Esophagus muscularis mucosa (tissue), 4 donors: ENCODE results near the gene MAP3K14. TPM values are rescaled to one million over a fixed set of nuclear protein-coding genes. Genes with fewer than 3 reads are reported as not detected.

Experiments used
- DNase-seq: peaks from one replicate; pipeline ENCODE4 v3.0.0-alpha.2; 2017; ENCODE audit errors: extremely low spot score
- H3K27ac ChIP-seq, 4 donors: fragments of 200-600 bp; sonication (generic); replicated peaks in 1 of 4; 1 replicate in 3 of 4; 2 replicates in 1 of 4; pipeline ENCODE4 v1.5.1; 2016 to 2019; ENCODE audit warnings: mild to moderate bottlenecking in 1 of 4
- H3K27me3 ChIP-seq, 4 donors: fragments of 200-600 bp; sonication (generic); one replicate each; pipeline versions ENCODE4 v1.5.1 to v1.6.0; 2016 to 2019
- H3K36me3 ChIP-seq, 4 donors: fragments of 200-600 bp; sonication (generic); one replicate each; pipeline ENCODE4 v1.5.1; 2016 to 2019
- H3K4me1 ChIP-seq, 4 donors: fragments of 200-600 bp; sonication (generic); one replicate each; pipeline ENCODE4 v1.5.1; 2016 to 2019
- H3K4me3 ChIP-seq, 4 donors: fragments of 200-600 bp; sonication (generic); 1 replicate in 2 of 4; 2 replicates in 2 of 4; pipeline ENCODE4 v1.5.1; 2016 to 2019; ENCODE audit warnings: mild to moderate bottlenecking in 4 of 4, moderate library complexity in 1 of 4
- H3K9me3 ChIP-seq, 4 donors: fragments of 200-600 bp; sonication (generic); 1 replicate in 3 of 4; 2 replicates in 1 of 4; pipeline ENCODE4 v1.5.1; 2016 to 2019
- CTCF ChIP-seq, 3 experiments: fragments of 200-600 bp in 2 of 3; fragments of 450-650 bp in 1 of 3; sonication (generic) in 2 of 3; IDR thresholded peaks; one replicate each; pipeline ENCODE4 v1.5.1; 2017 to 2019; ENCODE audit warnings: antibody characterized with exemption in 3 of 3, mild to moderate bottlenecking in 2 of 3, moderate library complexity in 1 of 3
- EP300 ChIP-seq: sonication (generic); formaldehyde crosslinking; IDR thresholded peaks from one replicate; pipeline ENCODE4 v1.6.1; 2017; ENCODE audit warnings: antibody characterized with exemption
- POLR2A ChIP-seq: fragments of 450-650 bp; IDR thresholded peaks from one replicate; pipeline ENCODE4 v1.6.1; 2017; ENCODE audit warnings: antibody characterized with exemption, moderate library complexity, mild to moderate bottlenecking, low read depth
- POLR2AphosphoS5 ChIP-seq, 2 donors: sonication (generic); formaldehyde crosslinking; IDR thresholded peaks; one replicate each; pipeline ENCODE4 v1.6.1; 2017; ENCODE audit warnings: antibody characterized with exemption in 2 of 2
- WGBS: methylation state at CpG from one replicate; pipeline ENCODE4 v1.1.5; 2018; 5-methylcytosine and 5-hydroxymethylcytosine counted together
- intact Hi-C: fragments of 100-400 bp; cut with DNase I; formaldehyde crosslinking; loops from one replicate; pipeline ENCODE4 v1.15.1; 2023
- total RNA-seq, 4 donors: library from RNA; depleted of rRNA; stranded (reverse); fragments of >200 nt; gene quantifications; one replicate each; pipeline versions ENCODE4 v1.1.0 to v1.2.1, GENCODE V29; 2016

The MAP3K14 gene
- total RNA-seq, 4 donors from 2014 or later: 7.8 to 26.5 (median 10.6) TPM

GRCh38 chr17:45342871-45343526, 26.2 kb upstream of the MAP3K14 start:
- TF ChIP-seq EP300 (no peak), POLR2AphosphoS5 (IDR thresholded peaks at IDR 0.05) (no peak), CTCF (IDR thresholded peaks at IDR 0.05) (no peak), POLR2A (no peak)
- Histone ChIP-seq H3K4me3 (no peak overlapping the region), H3K27me3 (no peaks in the 10 kb centered on the region), H3K4me1 (peaks cover 30 to 50% (median 37%) of the 10 kb centered on the region in 4 donors), H3K36me3 (no peaks in the 10 kb centered on the region), H3K9me3 (no peaks in the 10 kb centered on the region), H3K27ac (no peak overlapping the region)
- intact Hi-C loops: no loop called here
- WGBS: 93% methylated on average over 3 of the region's 4 CpGs
- DNase-seq: no peak

- Histone ChIP-seq H3K27me3 (no peaks in the 10 kb centered on the region), H3K27ac (peak overlapping the region in 3 of 4 donors; percentile 53 to 66 (median 58)), H3K9me3 (no peaks in the 10 kb centered on the region), H3K4me3 (no peak overlapping the region), H3K4me1 (peaks cover 33 to 56% (median 42%) of the 10 kb centered on the region in 4 donors), H3K36me3 (no peaks in the 10 kb centered on the region)
- intact Hi-C loops: no loop called here
- no peak for DNase-seq
- WGBS: 96% methylated on average over 11 of the region's 11 CpGs
- no peak for TF ChIP-seq POLR2A
- TF ChIP-seq EP300: no peak
- TF ChIP-seq POLR2AphosphoS5 (IDR thresholded peaks at IDR 0.05): no peak
- TF ChIP-seq CTCF (IDR thresholded peaks at IDR 0.05): no peak
Observed at GRCh38 chr17:45342306-45342705, 25.5 kb upstream of the MAP3K14 start.

GRCh38 chr17:45341533-45342158, 24.8 kb upstream of the MAP3K14 start:
- 66% methylated on average over 10 of the region's 14 CpGs for WGBS
- peaks cover 31 to 50% (median 42%) of the 10 kb centered on the region in 4 donors for H3K4me1 ChIP-seq

DNA sequence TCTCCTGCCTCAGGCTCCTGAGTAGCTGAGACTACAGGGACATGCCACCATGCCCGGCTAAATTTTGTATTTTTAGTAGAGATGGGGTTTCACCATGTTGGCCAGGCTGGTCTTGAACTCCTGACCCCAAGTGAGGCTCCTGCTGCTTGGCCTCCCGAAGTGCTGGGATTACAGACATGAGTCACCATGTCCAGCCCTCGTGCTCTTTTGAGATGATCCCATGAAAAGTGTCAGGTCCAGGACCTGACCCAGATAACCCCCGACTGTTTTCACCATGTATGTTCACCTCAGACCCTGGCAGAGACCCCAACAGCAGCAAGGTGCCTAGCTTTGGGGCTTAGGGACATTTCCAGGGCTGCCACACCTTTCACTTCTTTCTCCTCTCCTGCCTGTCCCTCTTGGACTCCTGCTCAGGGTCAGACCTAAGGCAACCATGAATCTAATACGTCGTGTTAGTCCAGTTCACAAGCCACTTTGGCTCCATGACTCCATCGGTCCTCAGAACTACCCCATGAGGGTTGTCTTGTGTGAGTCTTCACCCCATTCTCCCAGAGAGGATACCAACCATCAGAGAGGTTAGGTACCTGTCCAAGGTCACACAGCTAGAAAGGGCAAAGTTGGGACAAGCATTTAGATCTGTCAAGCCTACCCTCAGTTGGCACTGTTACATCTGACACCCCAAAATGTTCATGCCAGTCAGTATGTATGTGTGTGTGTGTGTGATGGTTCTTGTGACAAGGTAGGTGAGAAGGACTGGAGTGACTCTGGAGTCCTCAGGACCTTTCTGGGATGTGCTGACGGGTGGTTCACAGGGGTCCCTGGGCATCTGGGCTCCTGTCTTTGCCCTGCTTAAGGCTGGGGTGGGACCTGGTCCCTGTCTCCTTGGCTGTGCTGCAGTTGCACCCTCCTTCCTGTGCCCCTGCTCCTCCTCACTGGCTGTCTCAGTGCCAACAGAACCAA, 23.1 kb upstream of the MAP3K14 start:
- Histone ChIP-seq H3K9me3 (no peaks in the 10 kb centered on the region), H3K4me3 (no peak overlapping the region), H3K27ac (peak overlapping the region in 1 of 4 donors; percentile 66), H3K36me3 (no peaks in the 10 kb centered on the region), H3K4me1 (peaks cover 20 to 39% (median 30%) of the 10 kb centered on the region in 4 donors), H3K27me3 (no peaks in the 10 kb centered on the region)
- intact Hi-C loops: no loop called here
- TF ChIP-seq POLR2A: no peak
- TF ChIP-seq EP300: no peak
- no peak for TF ChIP-seq POLR2AphosphoS5 (IDR thresholded peaks at IDR 0.05)
- TF ChIP-seq CTCF (IDR thresholded peaks at IDR 0.05): no peak
- 94% methylated on average over 5 of the region's 8 CpGs for WGBS
- DNase-seq: no peak

More at GRCh38 chr17:45341533-45342158, 24.8 kb upstream of the MAP3K14 start:
- Histone ChIP-seq H3K27ac (peak overlapping the region; percentile 52 to 66 (median 56)), H3K9me3 (no peaks in the 10 kb centered on the region), H3K4me3 (no peak overlapping the region), H3K27me3 (no peaks in the 10 kb centered on the region), H3K36me3 (no peaks in the 10 kb centered on the region)
- intact Hi-C loops: no loop called here
- DNase-seq: no peak
- TF ChIP-seq CTCF (IDR thresholded peaks at IDR 0.05): no peak
- TF ChIP-seq POLR2AphosphoS5 (IDR thresholded peaks at IDR 0.05): peak; percentile 37 to 51
